ENCODE measurements around the gene UGT1A5.

The UGT1A5 gene

GRCh38 chr2:233780771-233781170 is 68.1 kb downstream of the UGT1A5 start:
- no peak for DNase-seq (ENCODE audit: low read depth)

GRCh38 chr2:233789554-233789953 is 76.8 kb downstream of the UGT1A5 start:
- DNase-seq (ENCODE audit: low read depth) = no peak

- no peak for DNase-seq (ENCODE audit: low read depth)
Observed at GRCh38 chr2:233791151-233791882, 78.6 kb downstream of the UGT1A5 start.

GRCh38 chr2:233791883-233792329 is 79.2 kb downstream of the UGT1A5 start:
- DNase-seq (ENCODE audit: low read depth) = no peak

- no peak for DNase-seq (ENCODE audit: low read depth)
Observed at GRCh38 chr2:233792720-233793119, 80.0 kb downstream of the UGT1A5 start.

- DNase-seq (ENCODE audit: low read depth) = no peak
Observed at GRCh38 chr2:233793465-233794127, 80.9 kb downstream of the UGT1A5 start.

- DNase-seq (ENCODE audit: low read depth) = no peak
Observed at GRCh38 chr2:233794128-233794658, 81.5 kb downstream of the UGT1A5 start.

- DNase-seq (ENCODE audit: low read depth) = no peak
Observed at GRCh38 chr2:233795735-233796171, 83.0 kb downstream of the UGT1A5 start.

- no peak for DNase-seq (ENCODE audit: low read depth)
Observed at GRCh38 chr2:233796254-233796653, 83.5 kb downstream of the UGT1A5 start.

GRCh38 chr2:233798335-233799086 is 85.8 kb downstream of the UGT1A5 start:
- no peak for DNase-seq (ENCODE audit: low read depth)

GRCh38 chr2:233799087-233799665 is 86.5 kb downstream of the UGT1A5 start:
- DNase-seq (ENCODE audit: low read depth) = no peak

GRCh38 chr2:233799716-233800115 is 87.0 kb downstream of the UGT1A5 start:
- DNase-seq (ENCODE audit: low read depth) = no peak

- no peak for DNase-seq (ENCODE audit: low read depth)
Observed at GRCh38 chr2:233800208-233800607, 87.5 kb downstream of the UGT1A5 start.

- DNase-seq (ENCODE audit: low read depth) = no peak
Observed at GRCh38 chr2:233801357-233802131, 88.8 kb downstream of the UGT1A5 start.

GRCh38 chr2:233802132-233802815 is 89.6 kb downstream of the UGT1A5 start:
- no peak for DNase-seq (ENCODE audit: low read depth)

GRCh38 chr2:233803292-233803911 is 90.7 kb downstream of the UGT1A5 start:
- no peak for DNase-seq (ENCODE audit: low read depth)

GRCh38 chr2:233803994-233804393 is 91.3 kb downstream of the UGT1A5 start:
- no peak for DNase-seq (ENCODE audit: low read depth)

- DNase-seq (ENCODE audit: low read depth) = no peak
Observed at GRCh38 chr2:233807215-233807865, 94.6 kb downstream of the UGT1A5 start.

All from activated gamma-delta T cell treated with anti-CD3 and anti-CD28 coated beads, Interleukin-2, amount 50 U/mL, for 16 hours (primary cell).